GM12875 (cell line): Measurements from ENCODE around the gene HNRNPA2B1.

Experiments
- H3K4me3 ChIP-seq: one replicate; pipeline ENCODE4 v1.5.1; 2011; ENCODE audit warnings: low read depth, low read length, control low read depth
- CTCF ChIP-seq: IDR thresholded peaks from 2 replicates; pipeline ENCODE4 v1.5.1; 2011; ENCODE audit warnings: low read depth, mild to moderate bottlenecking, control low read depth, inconsistent platforms, low read length, moderate library complexity, borderline replicate concordance; ENCODE audit not compliant: insufficient read depth

The HNRNPA2B1 gene

GRCh38 chr7:26191233-26191973 is 9.1 kb downstream of the HNRNPA2B1 start:
- no peak for TF ChIP-seq CTCF
- H3K4me3 ChIP-seq = no peak overlapping the region

GRCh38 chr7:26190417-26190869 is 10.1 kb downstream of the HNRNPA2B1 start:
- TF ChIP-seq CTCF = no peak
- no peak overlapping the region for H3K4me3 ChIP-seq

- TF ChIP-seq CTCF = no peak
- H3K4me3 ChIP-seq = no peak overlapping the region
Measured at GRCh38 chr7:26189697-26190096, 10.8 kb downstream of the HNRNPA2B1 start.

GRCh38 chr7:26188957-26189541 is 11.5 kb downstream of the HNRNPA2B1 start:
- H3K4me3 ChIP-seq = no peak overlapping the region

GRCh38 chr7:26188206-26188956 is 12.2 kb downstream of the HNRNPA2B1 start:
- no peak overlapping the region for H3K4me3 ChIP-seq
- no peak for TF ChIP-seq CTCF

More at GRCh38 chr7:26188957-26189541, 11.5 kb downstream of the HNRNPA2B1 start:
- no peak for TF ChIP-seq CTCF

GRCh38 chr7:26187380-26188205 is 13.0 kb downstream of the HNRNPA2B1 start:
- H3K4me3 ChIP-seq = no peak overlapping the region
- no peak for TF ChIP-seq CTCF
